ENCODE results near the gene MAP9.

DNA sequence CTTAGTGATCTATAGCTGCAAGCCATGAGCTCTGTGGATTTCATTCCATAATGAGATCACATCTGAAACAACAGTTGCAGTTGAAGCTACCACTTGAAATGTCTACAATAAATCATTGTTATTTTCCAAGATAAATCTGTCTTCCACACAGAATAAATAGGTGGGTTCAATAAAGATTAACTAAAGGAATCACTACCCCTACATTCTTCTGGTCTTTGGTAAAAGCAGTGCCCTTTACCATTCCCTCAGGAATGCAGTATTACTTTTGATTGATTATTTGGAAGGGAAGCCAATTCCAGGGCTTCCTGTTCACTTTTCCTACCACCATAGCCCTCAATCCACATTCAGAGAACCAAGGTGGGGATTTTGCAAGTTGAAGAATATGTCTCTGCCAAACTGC, 38.9 kb upstream of the MAP9 start:
- TF ChIP-seq, protein P1, sequence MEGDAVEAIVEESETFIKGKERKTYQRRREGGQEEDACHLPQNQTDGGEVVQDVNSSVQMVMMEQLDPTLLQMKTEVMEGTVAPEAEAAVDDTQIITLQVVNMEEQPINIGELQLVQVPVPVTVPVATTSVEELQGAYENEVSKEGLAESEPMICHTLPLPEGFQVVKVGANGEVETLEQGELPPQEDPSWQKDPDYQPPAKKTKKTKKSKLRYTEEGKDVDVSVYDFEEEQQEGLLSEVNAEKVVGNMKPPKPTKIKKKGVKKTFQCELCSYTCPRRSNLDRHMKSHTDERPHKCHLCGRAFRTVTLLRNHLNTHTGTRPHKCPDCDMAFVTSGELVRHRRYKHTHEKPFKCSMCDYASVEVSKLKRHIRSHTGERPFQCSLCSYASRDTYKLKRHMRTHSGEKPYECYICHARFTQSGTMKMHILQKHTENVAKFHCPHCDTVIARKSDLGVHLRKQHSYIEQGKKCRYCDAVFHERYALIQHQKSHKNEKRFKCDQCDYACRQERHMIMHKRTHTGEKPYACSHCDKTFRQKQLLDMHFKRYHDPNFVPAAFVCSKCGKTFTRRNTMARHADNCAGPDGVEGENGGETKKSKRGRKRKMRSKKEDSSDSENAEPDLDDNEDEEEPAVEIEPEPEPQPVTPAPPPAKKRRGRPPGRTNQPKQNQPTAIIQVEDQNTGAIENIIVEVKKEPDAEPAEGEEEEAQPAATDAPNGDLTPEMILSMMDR (IDR thresholded peaks at IDR 0.05; ENCODE audit: insufficient read depth, low read length) = no peak
- TF ChIP-seq GABPA (IDR thresholded peaks at IDR 0.05; ENCODE audit: low read depth) = no peak
- TF ChIP-seq POLR2AphosphoS5 (IDR thresholded peaks at IDR 0.05; ENCODE audit: low read depth) = no peak

Data from HL-60 (cell line).